NCI-H526 treated with DMSO at 0.1 percent for 48 hours (cell line): ENCODE data around the gene NUP35.
"Not testable (repeated sequence)": the region's sequence is repeated elsewhere in the genome, so short reads cannot be mapped to it uniquely, and the experiment has no call there.

Experiments used
- DNase-seq: peaks from one replicate; lab custom pipeline; 2025; lab: John Stamatoyannopoulos, UW

The NUP35 gene

GRCh38 chr2:183134016-183134415 lies 9.8 kb downstream of the NUP35 start:
- no peak for DNase-seq

- DNase-seq: no peak
Measured at GRCh38 chr2:183148955-183149354, 24.7 kb downstream of the NUP35 start.

GRCh38 chr2:183149489-183149888 lies 25.2 kb downstream of the NUP35 start:
- no peak for DNase-seq

- DNase-seq: not testable (repeated sequence)
Measured at GRCh38 chr2:183152280-183152679, 28.0 kb downstream of the NUP35 start.

- DNase-seq: no peak
Measured at GRCh38 chr2:183153967-183154366, 29.7 kb downstream of the NUP35 start.

GRCh38 chr2:183154772-183155171 lies 30.5 kb downstream of the NUP35 start:
- not testable (repeated sequence) for DNase-seq

- DNase-seq: no peak
Measured at GRCh38 chr2:183157131-183157530, 32.9 kb downstream of the NUP35 start.

GRCh38 chr2:183162362-183162761 lies 38.1 kb downstream of the NUP35 start:
- DNase-seq: no peak

GRCh38 chr2:183163821-183164649 lies 39.8 kb downstream of the NUP35 start:
- no peak for DNase-seq

GRCh38 chr2:183164650-183165015 lies 40.4 kb downstream of the NUP35 start:
- no peak for DNase-seq

- no peak for DNase-seq
Measured at GRCh38 chr2:183166210-183166609, 42.0 kb downstream of the NUP35 start.

GRCh38 chr2:183166976-183167375 lies 42.7 kb downstream of the NUP35 start:
- not testable (repeated sequence) for DNase-seq

- DNase-seq: no peak
Measured at GRCh38 chr2:183172220-183172887, 48.1 kb downstream of the NUP35 start.

GRCh38 chr2:183179156-183179555 lies 54.9 kb downstream of the NUP35 start:
- DNase-seq: no peak

- DNase-seq: no peak
Measured at GRCh38 chr2:183185534-183185933, 61.3 kb downstream of the NUP35 start.

GRCh38 chr2:183186296-183186695 lies 62.1 kb downstream of the NUP35 start:
- DNase-seq: no peak

GRCh38 chr2:183186766-183187165 lies 62.5 kb downstream of the NUP35 start:
- DNase-seq: no peak

GRCh38 chr2:183192343-183192742 lies 68.1 kb downstream of the NUP35 start:
- no peak for DNase-seq

GRCh38 chr2:183193904-183194303 lies 69.7 kb downstream of the NUP35 start:
- DNase-seq: no peak

GRCh38 chr2:183195397-183195796 lies 71.2 kb downstream of the NUP35 start:
- no peak for DNase-seq

- no peak for DNase-seq
Measured at GRCh38 chr2:183195998-183196409, 71.8 kb downstream of the NUP35 start.

- DNase-seq: no peak
Measured at GRCh38 chr2:183204397-183204796, 80.2 kb downstream of the NUP35 start.

GRCh38 chr2:183207110-183207509 lies 82.9 kb downstream of the NUP35 start:
- DNase-seq: no peak
